IMR-90 (cell line): Measurements from ENCODE around the gene COPS7A. TPM values are rescaled to one million over a fixed set of nuclear protein-coding genes. Genes with fewer than 3 reads are reported as not detected.

ENCODE experiments used
- ATAC-seq: fragments of 200-7000 bp; cut with Tn5 transposase; 2 replicates; pipeline ENCODE4 v1.9.1; 2020; ENCODE audit warnings: low read depth, mild to moderate bottlenecking, moderate library complexity
- BruUV-seq: library from RNA; stranded (reverse); fragments of 400-500 nt; replicated peaks from 2 replicates; lab custom pipeline; 2021; lab: Mats Ljungman, UMichigan
- CTCF ChIA-PET: fragments of 300-600 bp; formaldehyde crosslinking; extraction: SDS; loops from one replicate; lab custom pipeline; 2021; ENCODE audit warnings: antibody characterized with exemption; lab: Yijun Ruan, JAX
- POLR2A ChIA-PET: fragments of 300-600 bp; sonication (Branson Sonifier 250); formaldehyde crosslinking; loops from one replicate; lab custom pipeline; 2022; ENCODE audit warnings: antibody characterized with exemption; ENCODE audit not compliant: unreplicated experiment; lab: Charles Lee
- DNase-seq: peaks from one replicate; pipeline ENCODE4 v3.0.0; 2013
- H2AFZ ChIP-seq: replicated peaks from 2 replicates; pipeline ENCODE3; 2013; ENCODE audit warnings: low read length, mild to moderate bottlenecking; ENCODE audit not compliant: poor library complexity
- H2AK5ac ChIP-seq: 2 replicates; pipeline ENCODE4 v1.6.1; 2013; ENCODE audit warnings: low read depth, low read length, inconsistent platforms
- H2AK9ac ChIP-seq: replicated peaks from 2 replicates; pipeline ENCODE3; 2013; ENCODE audit warnings: mild to moderate bottlenecking, low read depth, low read length, moderate library complexity; ENCODE audit not compliant: poor library complexity
- H2BK120ac ChIP-seq: 2 replicates; pipeline ENCODE4 v1.6.1; 2013; ENCODE audit warnings: low read depth, low read length, inconsistent platforms
- H2BK15ac ChIP-seq: 3 replicates; pipeline ENCODE4 v1.6.1; 2013; ENCODE audit warnings: low read depth, low read length, inconsistent platforms
- H2BK20ac ChIP-seq: 2 replicates; pipeline ENCODE4 v1.6.1; 2013; ENCODE audit warnings: low read depth, mild to moderate bottlenecking, inconsistent platforms, low read length, moderate library complexity
- H2BK5ac ChIP-seq: 2 replicates; pipeline ENCODE4 v1.6.1; 2013; ENCODE audit warnings: mild to moderate bottlenecking, low read depth, low read length, inconsistent platforms; ENCODE audit not compliant: poor library complexity, severe bottlenecking
- H3K14ac ChIP-seq: replicated peaks from 2 replicates; pipeline ENCODE4 v1.6.1; 2013; ENCODE audit warnings: low read depth, low read length, inconsistent platforms
- H3K18ac ChIP-seq: 2 replicates; pipeline ENCODE4 v1.6.1; 2013; ENCODE audit warnings: low read depth, low read length, control low read depth
- H3K23ac ChIP-seq: 2 replicates; pipeline ENCODE4 v1.6.1; 2013; ENCODE audit warnings: low read depth, low read length, inconsistent platforms
- H3K27ac ChIP-seq: 2 replicates; pipeline ENCODE4 v1.5.1; 2013; ENCODE audit warnings: mild to moderate bottlenecking, control low read depth, low read length; ENCODE audit not compliant: insufficient read depth
- H3K27me3 ChIP-seq: 2 replicates; pipeline ENCODE4 v1.6.1; 2013; ENCODE audit warnings: low read length; ENCODE audit not compliant: control insufficient read depth, insufficient read depth
- H3K36me3 ChIP-seq: 2 replicates; pipeline ENCODE4 v1.6.1; 2013; ENCODE audit warnings: low read length, mixed read lengths; ENCODE audit not compliant: control insufficient read depth, insufficient read depth
- H3K4ac ChIP-seq: 2 replicates; pipeline ENCODE4 v1.6.1; 2013; ENCODE audit warnings: low read depth, low read length, inconsistent platforms
- H3K4me1 ChIP-seq: 2 replicates; pipeline ENCODE4 v1.6.1; 2013; ENCODE audit warnings: low read length, mixed read lengths; ENCODE audit not compliant: control insufficient read depth, insufficient read depth
- H3K4me2 ChIP-seq: 2 replicates; pipeline ENCODE4 v1.6.1; 2013; ENCODE audit warnings: low read depth, mild to moderate bottlenecking, control low read depth, low read length, moderate library complexity
- H3K4me3 ChIP-seq: 2 replicates; pipeline ENCODE4 v1.5.1; 2013; ENCODE audit warnings: low read depth, mild to moderate bottlenecking, control low read depth, low read length, moderate library complexity; ENCODE audit not compliant: insufficient read depth
- H3K56ac ChIP-seq: 2 replicates; pipeline ENCODE4 v1.6.1; 2013; ENCODE audit warnings: low read length, inconsistent platforms; ENCODE audit not compliant: insufficient read depth; ENCODE audit errors: extremely low read depth
- H3K79me1 ChIP-seq, 2 experiments: 2 replicates each; pipeline ENCODE4 v1.6.1; 2013; ENCODE audit warnings: low read length in 2 of 2, inconsistent platforms in 1 of 2, low read depth in 1 of 2
- H3K9ac ChIP-seq: 2 replicates; pipeline ENCODE4 v1.6.1; 2013; ENCODE audit warnings: low read depth, low read length, control low read depth
- H3K9me1 ChIP-seq: 2 replicates; pipeline ENCODE4 v1.6.1; 2013; ENCODE audit warnings: low read length, inconsistent platforms; ENCODE audit not compliant: insufficient read depth
- H3K9me3 ChIP-seq: 2 replicates; pipeline ENCODE4 v1.6.1; 2013; ENCODE audit warnings: low read length; ENCODE audit not compliant: control insufficient read depth, insufficient read depth
- H4K20me1 ChIP-seq: 2 replicates; pipeline ENCODE4 v1.6.1; 2013; ENCODE audit warnings: low read length, inconsistent platforms; ENCODE audit not compliant: insufficient read depth
- H4K5ac ChIP-seq: 2 replicates; pipeline ENCODE4 v1.6.1; 2013; ENCODE audit warnings: mild to moderate bottlenecking, low read depth, low read length, control low read depth
- H4K8ac ChIP-seq, 2 experiments: 2 replicates each; pipeline ENCODE4 v1.6.1; 2013; ENCODE audit warnings: low read depth in 2 of 2, low read length in 2 of 2, control low read depth in 1 of 2, inconsistent platforms in 1 of 2
- H4K91ac ChIP-seq: 2 replicates; pipeline ENCODE4 v1.6.1; 2013; ENCODE audit warnings: low read depth, low read length, inconsistent platforms; ENCODE audit not compliant: insufficient read depth
- CEBPB ChIP-seq: IDR thresholded peaks from 2 replicates; pipeline ENCODE4 v1.6.1; 2012; ENCODE audit warnings: low read depth, low read length, improper control_type of control experiment
- ELK1 ChIP-seq: fragments of 150-350 bp; IDR thresholded peaks from 2 replicates; pipeline ENCODE4 v1.6.1; 2016; ENCODE audit warnings: low read depth, mild to moderate bottlenecking, low read length, moderate library complexity, borderline replicate concordance
- MAFK ChIP-seq: IDR thresholded peaks from 2 replicates; pipeline ENCODE4 v1.6.1; 2012; ENCODE audit warnings: low read depth, low read length, improper control_type of control experiment
- POLR2A ChIP-seq: IDR thresholded peaks from 2 replicates; pipeline ENCODE4 v1.6.1; 2012; ENCODE audit warnings: mild to moderate bottlenecking, low read depth, low read length
- USF2 ChIP-seq: fragments of 150-350 bp; IDR thresholded peaks from 2 replicates; pipeline ENCODE4 v1.6.1; 2017; ENCODE audit warnings: mild to moderate bottlenecking, antibody characterized with exemption, low read length, low read depth
- WGBS, 2 experiments: methylation state at CpG; one replicate each; pipeline versions ENCODE4 v1.1.5 to v1.1.7; 2013; ENCODE audit warnings: missing lambda C conversion rate in 2 of 2; ENCODE audit not compliant: insufficient read length in 1 of 2; ENCODE audit errors: extremely low coverage in 2 of 2; 5-methylcytosine and 5-hydroxymethylcytosine counted together
- dilution Hi-C: fragments of 300-500 bp; cut with HindIII; formaldehyde crosslinking; loops from one replicate; pipeline ENCODE4 v1.14.3; 2018; ENCODE audit warnings: low sequenced_read_pairs; ENCODE audit not compliant: unreplicated experiment
- in situ Hi-C: fragments of 300-500 bp; cut with MboI; formaldehyde crosslinking; loops from 3 replicates; pipeline ENCODE4 v1.14.3; 2019; ENCODE audit warnings: low sequenced_read_pairs, inconsistent platforms, mixed read lengths
- intact Hi-C: fragments of 100-400 bp; cut with micrococcal nuclease; formaldehyde crosslinking; loops from 2 replicates; pipeline ENCODE4 v1.10.0; 2022
- polyA plus RNA-seq, 3 experiments: library from polyadenylated mRNA; depleted of rRNA; stranded (reverse); fragments of >200 nt; gene quantifications; 2 replicates each; pipeline ENCODE4 v1.2.3, GENCODE V29; 2012; ENCODE audit warnings: low replicate concordance in 1 of 3
- total RNA-seq: library from RNA; depleted of rRNA; stranded (reverse); fragments of >200 nt; gene quantifications from 2 replicates; pipeline ENCODE4 v1.2.3, GENCODE V29; 2012

COPS7A gene
- total and polyA plus RNA-seq, 2 of the 4 experiments (the other 2 are of a cell fraction): 58.8 to 135 TPM

DNA sequence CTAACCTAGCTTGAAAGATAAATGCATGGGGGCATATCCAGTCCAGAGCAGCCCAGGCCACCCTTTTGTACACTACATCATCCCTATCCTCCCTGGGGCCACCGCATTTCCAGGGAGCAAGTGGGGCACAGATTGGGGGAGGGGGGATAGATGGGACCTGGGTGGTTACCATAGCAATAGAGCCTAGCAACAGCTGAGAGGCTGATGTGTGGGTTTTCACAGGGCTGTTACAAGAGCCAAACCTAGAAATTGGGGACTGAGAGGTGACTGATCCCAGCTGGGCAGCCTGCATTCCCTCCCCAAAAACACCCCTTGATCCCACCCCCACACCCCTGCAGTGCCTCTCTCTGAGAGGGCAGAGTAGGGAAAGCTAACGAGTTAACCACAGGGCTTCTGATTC, 31.0 kb upstream of the COPS7A start:
- no peak for ATAC-seq
- no peak overlapping the region for H3K4me2 ChIP-seq
- dilution Hi-C loops: no loop called here
- ChIA-PET POLR2A (no interaction called here), CTCF (no interaction called here)
- no peaks in the 10 kb centered on the region for H3K27me3 ChIP-seq
- H3K79me1 ChIP-seq: peaks cover 8 to 28% of the 10 kb centered on the region in 2 experiments; a peak in 3 of 4 replicates
- no peaks in the 10 kb centered on the region for H3K9me3 ChIP-seq
- in situ Hi-C loops: no loop called here
- H3K9ac ChIP-seq: no peak overlapping the region
- no peak overlapping the region for H4K91ac ChIP-seq
- H2BK20ac ChIP-seq: no peak overlapping the region
- no peak overlapping the region for H3K14ac ChIP-seq
- H2BK5ac ChIP-seq: no peak overlapping the region
- WGBS, 2 experiments: no CpG with 5 or more reads among the region's 2 CpGs
- H3K4ac ChIP-seq: no peak overlapping the region
- no peak overlapping the region for H2AFZ ChIP-seq
- no peak overlapping the region for H3K27ac ChIP-seq
- no peak for DNase-seq
- no peaks in the 10 kb centered on the region for H3K9me1 ChIP-seq
- H2AK9ac ChIP-seq: no peak overlapping the region
- no peaks in the 10 kb centered on the region for H4K20me1 ChIP-seq
- no peak overlapping the region for H4K5ac ChIP-seq
- H3K4me1 ChIP-seq: peaks cover 2% of the 10 kb centered on the region; the same call in 1 of the 2 replicates
- no peak overlapping the region for H3K23ac ChIP-seq
- no peak overlapping the region for H2BK15ac ChIP-seq
- intact Hi-C loops: no loop called here
- no TSS peak for BruUV-seq
- TF ChIP-seq ELK1: no peak
- no peak for TF ChIP-seq POLR2A
- TF ChIP-seq CEBPB: no peak
- no peak for TF ChIP-seq MAFK
- no peak for TF ChIP-seq USF2
- H3K36me3 ChIP-seq: peaks cover 8% of the 10 kb centered on the region
- H2AK5ac ChIP-seq: no peak overlapping the region
- H3K18ac ChIP-seq: no peak overlapping the region
- no peak overlapping the region for H2BK120ac ChIP-seq
- no peak overlapping the region for H4K8ac ChIP-seq
- H3K56ac ChIP-seq: no peak overlapping the region
- no peak overlapping the region for H3K4me3 ChIP-seq
